A673 (cell line): Measurements from ENCODE around the gene RPS6KA5. TPM values are rescaled to one million over a fixed set of nuclear protein-coding genes. Genes with fewer than 3 reads are reported as not detected.

ENCODE experiments used
- BruUV-seq: library from RNA; stranded (reverse); fragments of 400-500 nt; replicated peaks from 2 replicates; lab custom pipeline; 2021; lab: Mats Ljungman, UMichigan
- CTCF ChIA-PET: fragments of 300-600 bp; sonication (Branson Sonifier 250); formaldehyde crosslinking; loops from one replicate; lab custom pipeline; 2022; ENCODE audit warnings: antibody characterized with exemption; lab: Charles Lee
- POLR2A ChIA-PET: fragments of 300-600 bp; sonication (Branson Sonifier 250); formaldehyde crosslinking; loops from one replicate; lab custom pipeline; 2022; ENCODE audit warnings: antibody characterized with exemption; ENCODE audit not compliant: low non-redundant PET; lab: Charles Lee
- DNase-seq: peaks from one replicate; pipeline ENCODE4 v3.0.0-alpha.2; 2015; ENCODE audit warnings: low spot score
- H3K27ac ChIP-seq: fragments of 200-600 bp; sonication (generic); 2 replicates; pipeline ENCODE4 v1.5.1; 2016; ENCODE audit warnings: mixed run types, low read depth, mild to moderate bottlenecking, mixed read lengths, antibody characterized with exemption, low read length; ENCODE audit not compliant: poor library complexity, severe bottlenecking
- H3K27me3 ChIP-seq: fragments of 200-600 bp; sonication (generic); replicated peaks from 2 replicates; pipeline ENCODE4 v1.6.1; 2017; ENCODE audit warnings: mixed run types, low read depth, mild to moderate bottlenecking, mixed read lengths, antibody characterized with exemption, low read length; ENCODE audit not compliant: insufficient read depth, poor library complexity
- H3K36me3 ChIP-seq: fragments of 200-600 bp; sonication (generic); 2 replicates; pipeline ENCODE4 v1.6.1; 2016; ENCODE audit warnings: mixed run types, mild to moderate bottlenecking, mixed read lengths, antibody characterized with exemption, low read length; ENCODE audit not compliant: insufficient read depth, poor library complexity, severe bottlenecking
- H3K4me1 ChIP-seq: fragments of 200-600 bp; sonication (generic); 2 replicates; pipeline ENCODE4 v1.6.1; 2017; ENCODE audit warnings: mixed run types, mild to moderate bottlenecking, mixed read lengths, antibody characterized with exemption, low read length; ENCODE audit not compliant: insufficient read depth, poor library complexity, severe bottlenecking
- H3K4me3 ChIP-seq: fragments of 200-600 bp; sonication (generic); 2 replicates; pipeline ENCODE4 v1.5.1; 2016; ENCODE audit warnings: low read depth, mixed run types, mild to moderate bottlenecking, mixed read lengths, low read length; ENCODE audit not compliant: poor library complexity, severe bottlenecking
- H3K9me3 ChIP-seq: fragments of 200-600 bp; sonication (generic); 2 replicates; pipeline ENCODE4 v1.6.1; 2016; ENCODE audit warnings: mixed run types, low read depth, mild to moderate bottlenecking, mixed read lengths, antibody characterized with exemption, low read length; ENCODE audit not compliant: poor library complexity, severe bottlenecking
- CTCF ChIP-seq: fragments of 300-800, 200-600 bp; sonication (generic); conservative IDR thresholded peaks from 2 replicates; pipeline ENCODE4 v1.5.1; 2017; ENCODE audit warnings: low read depth, mild to moderate bottlenecking, antibody characterized with exemption, low read length, moderate library complexity, mixed read lengths
- EZH2 ChIP-seq: fragments of 200-600 bp; sonication (generic); IDR thresholded peaks from 2 replicates; pipeline ENCODE4 v1.6.1; 2017; ENCODE audit warnings: borderline replicate concordance, low read depth, mild to moderate bottlenecking, mixed read lengths, antibody characterized with exemption, low read length; ENCODE audit not compliant: poor library complexity, severe bottlenecking
- intact Hi-C: fragments of 100-400 bp; cut with micrococcal nuclease; formaldehyde crosslinking; loops from one replicate; pipeline ENCODE4 v1.10.0; 2022; ENCODE audit not compliant: unreplicated experiment
- total RNA-seq: library from RNA; stranded (reverse); gene quantifications from 2 replicates; pipeline ENCODE4 v1.2.3, GENCODE V29; 2021

RPS6KA5 gene
- total RNA-seq, 1 experiment from 2014 or later, result 7.6 TPM

GRCh38 chr14:90965765-90966164 lies 94.7 kb downstream of the RPS6KA5 start:
- CTCF ChIA-PET, result no interaction called here
- POLR2A ChIA-PET, result no interaction called here
- Histone ChIP-seq H3K27me3 (no peaks in the 10 kb centered on the region), H3K9me3 (no peaks in the 10 kb centered on the region), H3K27ac (no peak overlapping the region), H3K4me3 (no peak overlapping the region), H3K4me1 (no peaks in the 10 kb centered on the region), H3K36me3 (no peaks in the 10 kb centered on the region)
- intact Hi-C loops, result no loop called here
- BruUV-seq, result no TSS peak
- TF ChIP-seq CTCF, result no peak
- no peak for TF ChIP-seq EZH2
- DNase-seq, result no peak

GRCh38 chr14:90963343-90963742 lies 97.1 kb downstream of the RPS6KA5 start:
- Histone ChIP-seq H3K36me3 (no peaks in the 10 kb centered on the region), H3K9me3 (no peaks in the 10 kb centered on the region), H3K4me3 (no peak overlapping the region), H3K27me3 (no peaks in the 10 kb centered on the region), H3K4me1 (no peaks in the 10 kb centered on the region), H3K27ac (no peak overlapping the region)
- ChIA-PET POLR2A (no interaction called here), CTCF (no interaction called here)
- no peak for DNase-seq
- TF ChIP-seq EZH2 (no peak), CTCF (no peak)
- no TSS peak for BruUV-seq
- intact Hi-C loops, result no loop called here

- Histone ChIP-seq H3K27me3 (no peaks in the 10 kb centered on the region), H3K36me3 (no peaks in the 10 kb centered on the region), H3K9me3 (no peaks in the 10 kb centered on the region), H3K4me1 (no peaks in the 10 kb centered on the region), H3K4me3 (no peak overlapping the region), H3K27ac (no peak overlapping the region)
- TF ChIP-seq EZH2 (no peak), CTCF (no peak)
- ChIA-PET CTCF (no interaction called here), POLR2A (no interaction called here)
- intact Hi-C loops, result no loop called here
- BruUV-seq, result no TSS peak
- no peak for DNase-seq
Measured at GRCh38 chr14:90962505-90963109, 97.8 kb downstream of the RPS6KA5 start.
